DND-41 (cell line): ENCODE measurements around the gene RPS29.

Experiments
- ATAC-seq: fragments of 200-7000 bp; cut with Tn5 transposase; 3 replicates; pipeline ENCODE4 v1.9.1; 2021; ENCODE audit warnings: low read depth; ENCODE audit not compliant: insufficient read depth
- DNase-seq: peaks from one replicate; pipeline ENCODE4 v3.0.0-alpha.2; 2020
- H2AFZ ChIP-seq: 2 replicates; pipeline ENCODE4 v1.6.0; 2012; ENCODE audit warnings: low read depth, low read length
- H3K27ac ChIP-seq: 2 replicates; pipeline ENCODE4 v1.5.1; 2012; ENCODE audit warnings: low read length, inconsistent platforms
- H3K27me3 ChIP-seq: fragments of 200-600 bp; sonication (generic); 2 replicates; pipeline ENCODE4 v1.6.0; 2012; ENCODE audit warnings: low read length, mild to moderate bottlenecking, inconsistent platforms; ENCODE audit not compliant: insufficient read depth, poor library complexity
- H3K36me3 ChIP-seq: 2 replicates; pipeline ENCODE4 v1.5.1; 2012; ENCODE audit warnings: low read length, inconsistent platforms; ENCODE audit not compliant: insufficient read depth
- H3K4me1 ChIP-seq: 2 replicates; pipeline ENCODE4 v1.5.1; 2012; ENCODE audit warnings: mild to moderate bottlenecking, low read length; ENCODE audit not compliant: insufficient read depth
- H3K4me2 ChIP-seq: 2 replicates; pipeline ENCODE4 v1.6.0; 2012; ENCODE audit warnings: mild to moderate bottlenecking, moderate library complexity, low read length, inconsistent platforms; ENCODE audit not compliant: insufficient read depth
- H3K4me3 ChIP-seq, 2 experiments: fragments of 200-600 bp in 1 of 2; shearing (Covaris generic) in 1 of 2; 2 replicates each; pipeline ENCODE4 v1.5.1; 2012 to 2016; ENCODE audit warnings: inconsistent platforms in 2 of 2, low read length in 2 of 2, mild to moderate bottlenecking in 2 of 2, low read depth in 1 of 2, moderate library complexity in 1 of 2
- H3K79me2 ChIP-seq: 2 replicates; pipeline ENCODE4 v1.6.0; 2012; ENCODE audit warnings: low read length, inconsistent platforms; ENCODE audit not compliant: insufficient read depth
- H3K9ac ChIP-seq: 2 replicates; pipeline ENCODE4 v1.6.0; 2012; ENCODE audit warnings: low read depth, mild to moderate bottlenecking, inconsistent platforms, low read length, moderate library complexity
- H3K9me3 ChIP-seq: 2 replicates; pipeline ENCODE4 v1.5.1; 2012; ENCODE audit warnings: low read length, moderate library complexity, mild to moderate bottlenecking, inconsistent platforms; ENCODE audit not compliant: insufficient read depth, severe bottlenecking
- H4K20me1 ChIP-seq: 2 replicates; pipeline ENCODE4 v1.6.0; 2012; ENCODE audit warnings: low read length; ENCODE audit not compliant: insufficient read depth
- CTCF ChIP-seq: IDR thresholded peaks from 2 replicates; pipeline ENCODE4 v1.5.1; 2012; ENCODE audit warnings: borderline replicate concordance, low read length, moderate library complexity, mild to moderate bottlenecking; ENCODE audit not compliant: poor library complexity, severe bottlenecking; ENCODE audit errors: extremely low read depth
- EZH2 ChIP-seq: IDR thresholded peaks from 3 replicates; pipeline ENCODE4 v1.6.1; 2012; ENCODE audit warnings: borderline replicate concordance, low read depth, mild to moderate bottlenecking, moderate library complexity, low read length, inconsistent platforms; ENCODE audit not compliant: severe bottlenecking

RPS29 gene

GRCh38 chr14:49541049-49541448 is 45.1 kb downstream of the RPS29 start:
- Histone ChIP-seq H3K27me3 (peaks cover 9% of the 10 kb centered on the region), H3K9me3 (peaks cover 4% of the 10 kb centered on the region), H2AFZ (no peak overlapping the region), H3K4me1 (no peaks in the 10 kb centered on the region), H3K27ac (no peak overlapping the region), H3K4me3 (no peak overlapping the region), H3K9ac (no peak overlapping the region), H3K79me2 (no peaks in the 10 kb centered on the region), H3K36me3 (no peaks in the 10 kb centered on the region), H4K20me1 (no peaks in the 10 kb centered on the region), H3K4me2 (no peak overlapping the region)
- DNase-seq (no peak), ATAC-seq (no peak)
- TF ChIP-seq CTCF (no peak), EZH2 (no peak)

- Histone ChIP-seq H3K79me2 (no peaks in the 10 kb centered on the region), H3K4me1 (no peaks in the 10 kb centered on the region), H3K36me3 (no peaks in the 10 kb centered on the region), H2AFZ (no peak overlapping the region), H3K4me2 (no peak overlapping the region), H3K9me3 (peaks cover 4% of the 10 kb centered on the region), H3K4me3 (no peak overlapping the region), H3K9ac (no peak overlapping the region), H3K27me3 (peaks cover 9% of the 10 kb centered on the region), H4K20me1 (no peaks in the 10 kb centered on the region), H3K27ac (no peak overlapping the region)
- ATAC-seq (no peak), DNase-seq (no peak)
- no peak for TF ChIP-seq CTCF
Measured at GRCh38 chr14:49538852-49539251, 47.3 kb downstream of the RPS29 start.
